MCF 10A (cell line): ENCODE results near the gene MAP7. TPM values are rescaled to one million over a fixed set of nuclear protein-coding genes. Genes with fewer than 3 reads are reported as not detected.

Source experiments
- BruUV-seq: library from RNA; stranded (reverse); fragments of 400-500 nt; replicated peaks from 2 replicates; lab custom pipeline; 2021; lab: Mats Ljungman, UMichigan
- CTCF ChIA-PET: fragments of 300-600 bp; sonication (Branson Sonifier 250); formaldehyde crosslinking; extraction: SDS; loops from one replicate; lab custom pipeline; 2021; ENCODE audit warnings: antibody characterized with exemption, inconsistent platforms; lab: Yijun Ruan, JAX
- POLR2A ChIA-PET: fragments of 300-600, 350-650 bp; sonication (Branson Sonifier 250); formaldehyde crosslinking; extraction: SDS; loops from one replicate; lab custom pipeline; 2020; ENCODE audit warnings: antibody characterized with exemption, inconsistent platforms; lab: Yijun Ruan, JAX
- DNase-seq: peaks from one replicate; pipeline ENCODE4 v3.0.0-alpha.2; 2018; ENCODE audit not compliant: unreplicated experiment
- H3K27ac Mint-ChIP-seq: one replicate; pipeline ENCODE4 v1.8.0; 2022; ENCODE audit warnings: mild to moderate bottlenecking, low read depth, mixed read lengths; ENCODE audit not compliant: unreplicated experiment
- H3K27me3 Mint-ChIP-seq: one replicate; pipeline ENCODE4 v1.8.0; 2022; ENCODE audit warnings: mixed read lengths; ENCODE audit not compliant: insufficient read depth, unreplicated experiment
- H3K36me3 Mint-ChIP-seq: one replicate; pipeline ENCODE4 v1.8.0; 2022; ENCODE audit warnings: mild to moderate bottlenecking, moderate library complexity, mixed read lengths; ENCODE audit not compliant: insufficient read depth, unreplicated experiment
- H3K4me1 Mint-ChIP-seq: one replicate; pipeline ENCODE4 v1.8.0; 2022; ENCODE audit warnings: mixed read lengths; ENCODE audit not compliant: insufficient read depth, unreplicated experiment
- H3K4me3 Mint-ChIP-seq: one replicate; pipeline ENCODE4 v1.8.0; 2022; ENCODE audit warnings: mild to moderate bottlenecking, moderate library complexity, mixed read lengths; ENCODE audit not compliant: unreplicated experiment
- H3K9me3 Mint-ChIP-seq: one replicate; pipeline ENCODE4 v1.8.0; 2022; ENCODE audit warnings: mixed read lengths; ENCODE audit not compliant: unreplicated experiment
- CTCF ChIP-seq: fragments of 200-600 bp; IDR thresholded peaks from one replicate; pipeline ENCODE4 v1.8.0; 2022; ENCODE audit warnings: antibody characterized with exemption, mild to moderate bottlenecking; ENCODE audit not compliant: unreplicated experiment
- intact Hi-C: fragments of 100-400 bp; cut with micrococcal nuclease; formaldehyde crosslinking; loops from 2 replicates; pipeline ENCODE4 v1.14.1; 2022
- total RNA-seq: library from RNA; stranded (reverse); gene quantifications from 2 replicates; pipeline ENCODE4 v1.2.3, GENCODE V29; 2022

Gene MAP7
- total RNA-seq, 1 experiment from 2014 or later, result 17.2 TPM

- no peak overlapping the region for H3K4me3 Mint-ChIP-seq
- BruUV-seq, result no TSS peak
- no peaks in the 10 kb centered on the region for H3K27me3 Mint-ChIP-seq
- H3K4me1 Mint-ChIP-seq, result no peaks in the 10 kb centered on the region
- POLR2A ChIA-PET, result interaction anchor here (0.7 to 1.2 kb wide), 2 partner anchors 13 to 1267 kb away, joined by 3 read pairs; no protein-coding TSS in a partner anchor
- DNase-seq, result no peak
- intact Hi-C loops, result no loop called here
- TF ChIP-seq CTCF, result no peak
- H3K9me3 Mint-ChIP-seq, result no peaks in the 10 kb centered on the region
- CTCF ChIA-PET, result interaction anchor here (0.6 kb wide), 2 partner anchors 109 to 1264 kb away, joined by 4 to 5 read pairs; no protein-coding TSS in a partner anchor
- no peak overlapping the region for H3K27ac Mint-ChIP-seq
- no peaks in the 10 kb centered on the region for H3K36me3 Mint-ChIP-seq
These were observed 211.7 kb downstream of the MAP7 start for GRCh38 chr6:136338486-136338885.

GRCh38 chr6:136337606-136338005, 212.6 kb downstream of the MAP7 start:
- Mint-ChIP-seq H3K27me3 (no peaks in the 10 kb centered on the region), H3K9me3 (no peaks in the 10 kb centered on the region), H3K27ac (no peak overlapping the region), H3K36me3 (no peaks in the 10 kb centered on the region), H3K4me3 (no peak overlapping the region), H3K4me1 (no peaks in the 10 kb centered on the region)
- ChIA-PET CTCF (interaction anchor here (1.0 to 1.2 kb wide), 2 partner anchors 17 to 19 kb away, joined by 4 to 5 read pairs; no protein-coding TSS in a partner anchor), POLR2A (interaction anchor here (0.8 kb wide), 1 partner anchor 9 kb away, joined by 3 read pairs; no protein-coding TSS in a partner anchor)
- intact Hi-C loops, result no loop called here
- BruUV-seq, result no TSS peak
- DNase-seq, result no peak
- no peak for TF ChIP-seq CTCF

- BruUV-seq, result no TSS peak
- TF ChIP-seq CTCF, result no peak
- Mint-ChIP-seq H3K9me3 (no peaks in the 10 kb centered on the region), H3K27me3 (no peaks in the 10 kb centered on the region), H3K27ac (no peak overlapping the region), H3K4me1 (no peaks in the 10 kb centered on the region), H3K36me3 (no peaks in the 10 kb centered on the region), H3K4me3 (no peak overlapping the region)
- intact Hi-C loops, result no loop called here
- no peak for DNase-seq
- POLR2A ChIA-PET, result interaction anchor here (0.8 kb wide), 1 partner anchor 9 kb away, joined by 3 read pairs; no protein-coding TSS in a partner anchor
- CTCF ChIA-PET, result interaction anchor here (0.6 to 1.2 kb wide), 3 partner anchors 17 to 832 kb away, joined by 3 to 5 read pairs (median 4); no protein-coding TSS in a partner anchor
These were observed 213.1 kb downstream of the MAP7 start for GRCh38 chr6:136337121-136337520.

- no peak for TF ChIP-seq CTCF
- intact Hi-C loops, result no loop called here
These were observed 214.4 kb downstream of the MAP7 start for GRCh38 chr6:136335736-136336363.

More at GRCh38 chr6:136335736-136336363, 214.4 kb downstream of the MAP7 start:
- H3K27me3 Mint-ChIP-seq, result no peaks in the 10 kb centered on the region
- no peaks in the 10 kb centered on the region for H3K4me1 Mint-ChIP-seq
- no peak overlapping the region for H3K4me3 Mint-ChIP-seq
- H3K9me3 Mint-ChIP-seq, result no peaks in the 10 kb centered on the region
- no peak for DNase-seq
- no peaks in the 10 kb centered on the region for H3K36me3 Mint-ChIP-seq
- no TSS peak for BruUV-seq
- no peak overlapping the region for H3K27ac Mint-ChIP-seq
- CTCF ChIA-PET, result interaction anchor here (0.6 to 1.2 kb wide), 2 partner anchors 18 to 40 kb away, joined by 3 to 5 read pairs; no protein-coding TSS in a partner anchor
- POLR2A ChIA-PET, result no interaction called here
